ENCODE data around the gene NID1. TPM values are rescaled to one million over a fixed set of nuclear protein-coding genes. Genes with fewer than 3 reads are reported as not detected.

The NID1 gene
- total RNA-seq, 8 experiments from 2014 or later: 5.1 to 271 (median 8.9) TPM

DNA sequence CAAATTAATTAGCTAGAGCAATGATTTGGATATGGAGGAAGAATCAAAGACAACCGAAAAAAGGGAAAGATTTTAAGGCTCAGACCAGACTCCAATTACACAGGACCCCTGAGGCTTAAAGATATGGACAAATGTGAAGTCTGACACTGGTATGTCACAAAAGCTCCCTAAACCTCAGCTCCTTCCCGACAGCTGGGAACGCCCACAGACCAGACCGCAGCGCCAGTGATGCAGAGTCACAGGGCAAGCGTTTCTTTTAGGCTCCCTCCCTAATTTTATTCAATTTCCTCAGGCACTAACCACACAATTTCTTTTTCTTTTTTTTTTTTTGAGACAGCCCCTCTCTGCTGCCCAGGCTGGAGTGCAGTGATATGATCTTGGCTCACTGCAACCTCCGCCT is 40.2 kb downstream of the NID1 start:
- peaks cover 4 to 9% of the 10 kb centered on the region in 2 donors for H3K4me1 ChIP-seq (replicated peaks in 1 of 2)
- in situ Hi-C loops (cut with MboI; ENCODE audit: low pct_unique_long_range_greater_than_20kb in 2 of 9, low sequenced_read_pairs in 9 of 9, unreplicated experiment in 9 of 9): no loop called here
- ATAC-seq (replicated peaks in 6 of 8): peak in 2 of 8 experiments; percentile 92 to 93
- H3K27ac ChIP-seq: no peak overlapping the region
- WGBS, 10 experiments: 13 to 100% (median 89%) methylated on average over 1 to 7 of the region's 7 CpGs; no CpG with 5 or more reads in 3 of the 10 experiments
- no peak overlapping the region for H3K4me3 ChIP-seq

DNA sequence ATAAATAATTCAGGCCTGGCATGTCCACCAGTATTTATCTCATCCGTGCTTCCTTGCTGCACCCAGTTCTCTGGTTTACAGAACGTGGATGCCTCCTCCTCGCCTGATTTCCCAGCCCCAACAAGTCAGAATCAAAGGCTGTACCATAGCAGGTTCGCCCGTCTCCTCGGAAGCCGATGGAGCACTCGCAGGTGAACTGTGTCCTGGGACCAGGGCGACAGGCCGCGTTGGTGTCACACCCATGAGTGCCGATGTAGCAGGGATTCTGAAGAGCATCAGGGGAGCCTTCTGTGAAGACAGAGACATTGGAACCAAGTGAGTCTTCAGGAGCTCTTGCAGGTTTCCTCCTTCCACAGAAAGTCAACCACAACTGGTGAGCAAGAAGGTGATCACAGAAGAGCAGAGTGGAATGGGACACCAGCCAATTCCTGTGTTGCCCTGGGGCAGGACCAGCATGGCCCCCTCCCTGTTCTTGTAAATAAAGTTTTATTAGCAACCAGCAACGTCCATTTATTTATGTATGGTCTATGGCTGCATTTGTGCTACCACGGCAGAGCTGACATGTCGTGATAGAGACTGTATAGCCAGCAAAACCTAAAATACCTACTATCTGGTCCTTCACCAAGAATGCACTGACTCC is 40.8 kb downstream of the NID1 start:
- in situ Hi-C loops (cut with MboI; ENCODE audit: low pct_unique_long_range_greater_than_20kb in 2 of 9, low sequenced_read_pairs in 9 of 9, unreplicated experiment in 9 of 9): no loop called here
- no peak overlapping the region for H3K4me3 ChIP-seq
- H3K27ac ChIP-seq: no peak overlapping the region
- 90 to 98% (median 92%) methylated on average over 6 to 15 of the region's 15 CpGs; no CpG with 5 or more reads in 3 of the 10 experiments for WGBS, 10 experiments
- ATAC-seq (replicated peaks in 6 of 8): no peak
- peaks cover 10 to 15% of the 10 kb centered on the region in 2 donors for H3K4me1 ChIP-seq (replicated peaks in 1 of 2)

DNA sequence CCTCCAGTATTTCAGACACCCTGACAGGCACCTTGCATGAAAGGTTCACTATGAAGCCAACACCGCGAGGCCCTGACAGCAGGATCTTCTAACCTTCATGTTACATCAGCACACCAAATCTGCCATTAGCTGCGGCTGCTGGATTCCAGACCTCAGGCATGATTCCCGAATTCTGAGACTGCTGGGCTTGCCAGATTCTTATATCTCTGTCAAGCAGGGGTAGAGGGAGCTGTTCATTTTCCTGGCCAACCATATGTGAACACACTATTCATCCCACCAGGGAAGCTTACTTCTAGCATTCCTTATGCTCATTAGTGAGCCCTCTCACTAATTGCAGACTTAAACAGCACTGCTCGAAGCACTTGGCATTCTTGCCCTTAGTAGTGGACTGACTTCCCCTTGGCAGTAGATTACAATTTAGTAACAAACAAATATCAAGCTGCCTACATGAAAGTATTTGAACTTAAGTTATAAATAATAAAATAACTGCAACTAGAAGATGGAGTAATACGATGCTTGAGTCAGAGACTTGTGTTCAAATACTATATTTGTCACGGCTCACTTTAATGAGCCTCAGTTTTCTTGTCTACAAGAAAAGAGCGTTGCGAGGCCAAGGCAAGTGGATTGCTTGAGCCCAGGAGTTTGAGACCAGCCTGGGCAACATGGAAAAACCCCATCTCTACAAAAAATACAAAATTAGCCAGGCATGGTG is 43.3 kb downstream of the NID1 start:
- Histone ChIP-seq H3K4me3 (no peak overlapping the region), H3K4me1 (replicated peaks in 1 of 2) (peaks cover 16 to 18% of the 10 kb centered on the region in 2 donors), H3K27ac (no peak overlapping the region)
- no peak for ATAC-seq (replicated peaks in 6 of 8)
- WGBS, 10 experiments: 33 to 95% (median 85%) methylated on average over 2 to 9 of the region's 9 CpGs; no CpG with 5 or more reads in 2 of the 10 experiments
- in situ Hi-C loops (cut with MboI; ENCODE audit: low pct_unique_long_range_greater_than_20kb in 2 of 9, low sequenced_read_pairs in 9 of 9, unreplicated experiment in 9 of 9): no loop called here

DNA sequence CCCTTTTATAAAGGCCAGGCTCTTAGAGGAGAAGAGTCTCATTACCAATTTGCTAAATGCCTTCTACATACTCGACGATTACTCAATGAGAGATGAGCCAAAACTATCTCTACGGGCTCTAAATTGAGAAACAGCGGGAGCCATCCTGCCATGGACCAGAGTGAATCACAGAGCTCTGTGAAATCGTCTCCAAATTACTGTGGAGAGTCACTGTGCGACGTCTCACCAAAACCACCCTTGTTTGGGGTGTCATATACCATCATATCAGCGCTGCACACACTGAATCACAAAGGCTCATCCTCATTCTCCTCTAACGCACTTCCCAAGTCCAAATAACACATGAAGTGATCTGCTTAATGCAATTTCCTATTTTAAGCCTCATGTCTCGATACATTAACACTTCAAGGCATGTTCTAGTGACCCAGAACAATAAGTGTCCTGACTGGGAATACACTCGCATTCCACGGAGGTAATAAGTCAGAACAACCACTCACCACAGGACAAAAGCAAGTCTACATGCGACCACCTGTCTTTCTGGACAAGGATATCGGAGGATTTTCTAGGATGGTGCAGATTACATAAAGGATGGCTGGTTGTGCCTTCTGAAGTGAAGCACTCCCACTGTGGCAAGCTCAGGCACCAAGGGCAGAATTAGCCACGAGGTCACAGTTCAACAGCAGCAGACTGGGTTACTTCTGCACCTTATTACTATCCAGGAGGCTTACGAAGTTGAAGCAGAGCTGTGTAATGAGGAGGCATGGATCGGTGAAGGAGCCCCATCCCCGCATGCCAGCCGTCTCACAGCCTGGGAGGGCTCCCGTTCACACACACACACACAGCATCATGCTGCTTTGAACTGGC is 44.3 kb downstream of the NID1 start:
- Histone ChIP-seq H3K27ac (no peak overlapping the region), H3K4me1 (replicated peaks in 1 of 2) (peaks cover 16 to 18% of the 10 kb centered on the region in 2 donors), H3K4me3 (no peak overlapping the region)
- in situ Hi-C loops (cut with MboI; ENCODE audit: low pct_unique_long_range_greater_than_20kb in 2 of 9, low sequenced_read_pairs in 9 of 9, unreplicated experiment in 9 of 9): no loop called here
- ATAC-seq (replicated peaks in 6 of 8): peak in 3 of 8 experiments; percentile 30 to 45 (median 31)
- 29 to 96% (median 83%) methylated on average over 3 to 18 of the region's 20 CpGs; no CpG with 5 or more reads in 1 of the 10 experiments for WGBS, 10 experiments

DNA sequence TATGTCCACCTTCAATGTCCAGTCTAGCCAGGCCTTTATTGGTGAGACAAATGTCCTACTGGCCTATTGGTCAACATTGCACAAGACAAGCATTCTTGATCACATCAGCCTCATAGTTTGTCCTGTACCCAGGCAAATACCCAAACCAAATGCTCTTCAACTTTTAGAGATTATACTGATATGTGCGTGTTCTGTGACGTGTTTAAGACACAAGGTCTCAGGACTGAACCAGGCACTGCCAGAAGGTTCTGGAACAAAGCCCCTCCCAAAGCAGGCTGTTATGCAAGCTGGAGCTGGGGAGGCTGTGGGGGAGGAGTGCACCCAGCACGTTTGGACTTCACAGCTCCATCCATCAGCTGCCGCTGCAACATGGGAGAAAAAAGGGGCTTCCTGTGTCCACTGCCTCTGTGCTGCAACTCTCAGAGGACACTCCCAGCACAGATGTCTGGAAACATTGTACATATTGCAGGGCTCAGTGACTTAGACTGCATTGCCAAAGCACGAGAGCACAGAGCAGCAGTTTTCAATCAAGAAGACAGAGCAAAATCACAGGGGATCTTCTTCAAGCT is 45.9 kb downstream of the NID1 start:
- Histone ChIP-seq H3K4me3 (no peak overlapping the region), H3K27ac (peak overlapping the region in 1 of 2 donors; percentile 1), H3K4me1 (replicated peaks in 1 of 2) (peaks cover 16 to 18% of the 10 kb centered on the region in 2 donors)
- 8 to 80% (median 65%) methylated on average over 1 to 4 of the region's 5 CpGs; no CpG with 5 or more reads in 3 of the 10 experiments for WGBS, 10 experiments
- in situ Hi-C loops (cut with MboI; ENCODE audit: low pct_unique_long_range_greater_than_20kb in 2 of 9, low sequenced_read_pairs in 9 of 9, unreplicated experiment in 9 of 9): no loop called here
- ATAC-seq (replicated peaks in 6 of 8): peak; percentile 28 to 89 (median 77)

DNA sequence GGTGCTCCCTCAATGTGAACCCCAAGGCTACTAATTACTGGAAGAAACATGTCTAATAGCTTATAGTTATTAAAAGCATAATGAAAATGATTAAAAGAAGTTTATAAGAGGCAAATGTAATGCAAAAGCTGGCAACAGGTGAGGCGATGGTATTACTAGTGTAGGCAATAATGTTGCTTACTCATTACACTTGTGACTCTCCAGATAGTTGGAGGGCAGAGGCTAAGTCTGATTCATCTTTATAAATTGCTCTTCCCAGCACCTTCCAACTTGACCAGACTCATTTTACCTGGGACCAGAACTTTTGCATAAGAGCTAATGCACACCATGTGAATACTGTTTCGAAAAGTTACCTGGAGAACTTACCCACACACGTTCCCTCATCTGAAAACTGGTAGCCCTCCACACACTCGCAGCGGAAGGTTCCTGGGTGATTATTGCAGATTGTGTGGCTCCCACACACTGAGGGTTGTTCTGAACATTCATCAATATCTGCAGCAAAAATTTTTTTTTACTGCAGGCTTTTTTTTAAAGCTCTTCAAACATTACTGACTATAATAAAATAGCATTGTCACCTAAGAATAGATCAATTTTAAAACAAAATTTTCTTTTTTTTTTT is 48.0 kb downstream of the NID1 start:
- Histone ChIP-seq H3K4me3 (no peak overlapping the region), H3K4me1 (replicated peaks in 1 of 2) (peaks cover 16 to 18% of the 10 kb centered on the region in 2 donors), H3K27ac (no peak overlapping the region)
- ATAC-seq (replicated peaks in 6 of 8): no peak
- in situ Hi-C loops (cut with MboI; ENCODE audit: low pct_unique_long_range_greater_than_20kb in 2 of 9, low sequenced_read_pairs in 9 of 9, unreplicated experiment in 9 of 9): no loop called here
- WGBS, 10 experiments: 83 to 100% (median 97%) methylated on average over 1 to 5 of the region's 5 CpGs; no CpG with 5 or more reads in 1 of the 10 experiments

DNA sequence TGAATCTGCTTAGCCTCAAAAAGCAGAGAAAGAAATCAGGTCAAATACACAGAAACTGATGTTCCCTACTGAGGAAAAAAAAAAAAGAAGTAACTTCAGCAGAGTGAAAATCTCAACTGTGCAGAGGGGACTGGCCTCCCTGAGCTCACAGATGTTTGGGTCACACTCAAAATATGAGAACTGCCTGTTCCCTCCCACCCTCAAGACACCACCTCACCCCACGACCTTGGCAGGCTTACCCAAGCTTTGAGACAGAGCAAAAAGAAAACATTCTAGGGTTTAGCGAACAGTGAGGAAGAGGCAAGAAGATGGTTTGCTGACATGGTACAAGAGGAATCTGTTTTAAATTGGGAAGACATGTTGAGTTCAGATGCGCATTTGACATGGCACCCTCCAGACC is 48.8 kb downstream of the NID1 start:
- in situ Hi-C loops (cut with MboI; ENCODE audit: low pct_unique_long_range_greater_than_20kb in 2 of 9, low sequenced_read_pairs in 9 of 9, unreplicated experiment in 9 of 9): no loop called here
- H3K27ac ChIP-seq: no peak overlapping the region
- no peak overlapping the region for H3K4me3 ChIP-seq
- no peak for ATAC-seq (replicated peaks in 6 of 8)
- WGBS, 10 experiments: 57 to 93% (median 84%) methylated on average over 2 to 3 of the region's 3 CpGs; no CpG with 5 or more reads in 2 of the 10 experiments
- H3K4me1 ChIP-seq (replicated peaks in 1 of 2): peaks cover 15 to 16% of the 10 kb centered on the region in 2 donors

DNA sequence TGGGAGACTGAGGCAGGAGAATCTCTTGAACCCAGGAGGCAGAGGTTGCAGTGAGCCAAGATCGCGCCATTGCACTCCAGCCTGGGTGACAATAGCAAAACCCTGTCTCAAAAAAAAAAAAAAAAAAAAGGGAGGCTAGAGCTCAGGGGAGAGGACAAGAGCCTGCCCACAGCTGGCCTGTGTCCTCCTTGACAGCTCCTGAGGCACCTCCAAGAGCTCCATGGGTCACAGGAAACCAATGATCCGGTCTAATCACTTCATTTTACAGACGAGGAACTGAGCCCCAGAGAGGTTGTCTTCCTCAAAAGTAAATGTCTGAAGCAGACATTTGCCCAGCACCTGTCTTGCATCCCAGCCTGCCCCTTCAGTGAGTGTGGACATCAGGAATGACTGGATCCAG is 49.4 kb downstream of the NID1 start:
- in situ Hi-C loops (cut with MboI; ENCODE audit: low pct_unique_long_range_greater_than_20kb in 2 of 9, low sequenced_read_pairs in 9 of 9, unreplicated experiment in 9 of 9): no loop called here
- no peak for ATAC-seq (replicated peaks in 6 of 8)

DNA sequence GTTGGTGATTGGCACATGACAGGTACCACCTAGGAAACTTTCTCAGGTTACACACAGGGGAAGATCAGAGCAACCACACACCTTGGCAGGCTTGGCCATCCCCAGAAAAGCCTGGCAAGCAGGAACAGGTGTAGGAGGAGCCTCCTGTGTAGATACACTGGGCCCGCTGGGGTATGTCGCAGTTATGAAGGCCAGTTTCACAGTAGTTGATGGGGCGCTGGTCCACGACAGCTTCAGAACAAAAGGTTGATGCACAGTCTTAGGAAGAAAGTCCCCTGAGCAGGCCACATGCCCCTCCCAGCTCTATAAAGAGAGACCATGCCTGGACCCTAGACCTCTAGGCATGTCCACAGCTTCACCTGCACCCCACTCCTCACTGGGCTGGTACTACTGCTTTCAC is 51.6 kb downstream of the NID1 start:
- in situ Hi-C loops (cut with MboI; ENCODE audit: low pct_unique_long_range_greater_than_20kb in 2 of 9, low sequenced_read_pairs in 9 of 9, unreplicated experiment in 9 of 9): no loop called here
- Histone ChIP-seq H3K4me3 (no peak overlapping the region), H3K27ac (no peak overlapping the region), H3K4me1 (replicated peaks in 1 of 2) (no peaks in the 10 kb centered on the region)
- 67 to 100% (median 94%) methylated on average over 1 to 4 of the region's 4 CpGs; no CpG with 5 or more reads in 5 of the 10 experiments for WGBS, 10 experiments
- no peak for ATAC-seq (replicated peaks in 6 of 8)

More for the DNA sequence above, 49.4 kb downstream of the NID1 start:
- 80 to 100% (median 95%) methylated on average over 1 to 4 of the region's 4 CpGs; no CpG with 5 or more reads in 3 of the 10 experiments for WGBS, 10 experiments
- Histone ChIP-seq H3K4me3 (no peak overlapping the region), H3K4me1 (replicated peaks in 1 of 2) (peaks cover 10 to 13% of the 10 kb centered on the region in 2 donors), H3K27ac (no peak overlapping the region)

DNA sequence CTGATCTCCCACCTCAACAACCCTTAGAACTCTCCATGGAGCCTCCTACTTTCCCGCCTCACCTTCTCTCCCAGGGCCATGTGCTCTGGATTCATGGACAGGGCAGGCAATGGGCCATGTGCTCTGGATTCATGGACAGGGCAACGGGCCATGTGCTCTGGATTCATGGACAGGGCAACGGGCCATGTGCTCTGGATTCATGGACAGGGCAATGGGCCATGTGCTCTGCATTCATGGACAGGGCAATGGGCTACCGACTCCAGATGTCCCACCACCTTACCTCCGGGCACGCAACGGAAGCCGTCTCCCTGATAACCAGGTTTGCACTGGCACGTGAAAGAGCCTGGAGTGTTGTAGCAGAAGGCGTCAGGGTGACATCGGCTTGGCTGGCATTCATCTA is 53.2 kb downstream of the NID1 start:
- 40 to 100% (median 94%) methylated on average over 1 to 11 of the region's 11 CpGs; no CpG with 5 or more reads in 2 of the 10 experiments for WGBS, 10 experiments
- H3K27ac ChIP-seq: no peak overlapping the region
- no peaks in the 10 kb centered on the region for H3K4me1 ChIP-seq (replicated peaks in 1 of 2)
- in situ Hi-C loops (cut with MboI; ENCODE audit: low pct_unique_long_range_greater_than_20kb in 2 of 9, low sequenced_read_pairs in 9 of 9, unreplicated experiment in 9 of 9): no loop called here
- ATAC-seq (replicated peaks in 6 of 8): no peak
- no peak overlapping the region for H3K4me3 ChIP-seq

DNA sequence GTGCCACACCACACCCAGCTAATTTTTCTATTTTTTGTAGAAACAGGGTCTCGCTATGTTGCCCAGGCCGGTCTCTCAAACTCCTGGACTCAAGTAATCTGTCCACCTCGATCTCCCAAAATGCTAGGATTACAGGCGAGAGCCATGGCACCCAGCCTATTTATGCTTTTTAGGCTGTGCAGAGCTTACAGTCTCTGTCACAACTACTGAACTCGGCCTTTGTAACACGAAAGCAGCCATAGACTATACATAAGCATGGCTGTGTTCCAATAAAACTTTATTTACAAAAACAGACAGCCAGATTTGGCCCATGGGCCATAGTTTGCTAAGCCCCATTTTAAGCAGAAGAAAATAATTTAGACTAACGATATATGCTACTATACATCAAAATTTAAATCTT is 54.4 kb downstream of the NID1 start:
- no peak overlapping the region for H3K4me3 ChIP-seq
- ATAC-seq (replicated peaks in 6 of 8): no peak
- no peak overlapping the region for H3K27ac ChIP-seq
- H3K4me1 ChIP-seq (replicated peaks in 1 of 2): no peaks in the 10 kb centered on the region
- in situ Hi-C loops (cut with MboI; ENCODE audit: low pct_unique_long_range_greater_than_20kb in 2 of 9, low sequenced_read_pairs in 9 of 9, unreplicated experiment in 9 of 9): no loop called here
- 73 to 100% (median 93%) methylated on average over 2 to 7 of the region's 7 CpGs; no CpG with 5 or more reads in 2 of the 10 experiments for WGBS, 10 experiments

DNA sequence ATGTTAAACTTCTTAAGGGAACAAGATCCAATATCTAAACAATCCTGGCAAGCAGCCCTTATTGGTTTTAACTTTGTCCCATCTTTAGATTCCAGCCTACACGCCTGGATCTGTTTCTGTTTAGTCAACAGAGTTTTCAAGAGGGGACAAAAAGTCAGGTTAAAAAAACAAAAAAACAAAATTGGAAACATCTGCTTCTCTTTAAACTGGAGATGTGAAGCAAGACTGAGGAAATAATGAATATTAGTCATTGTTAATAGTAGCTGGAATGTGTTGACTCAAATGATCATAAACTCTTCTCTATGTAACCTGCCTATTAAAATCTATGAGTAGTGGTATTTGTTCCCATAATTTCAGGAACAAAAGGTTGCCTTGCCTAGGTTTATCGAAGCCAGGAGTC is 55.0 kb downstream of the NID1 start:
- H3K27ac ChIP-seq: no peak overlapping the region
- in situ Hi-C loops (cut with MboI; ENCODE audit: low pct_unique_long_range_greater_than_20kb in 2 of 9, low sequenced_read_pairs in 9 of 9, unreplicated experiment in 9 of 9): no loop called here
- peak in 2 of 8 experiments; percentile 95 to 97 for ATAC-seq (replicated peaks in 6 of 8)
- no peaks in the 10 kb centered on the region for H3K4me1 ChIP-seq (replicated peaks in 1 of 2)
- 25 to 100% (median 80%) methylated on average over 1 to 2 of the region's 2 CpGs; no CpG with 5 or more reads in 1 of the 10 experiments for WGBS, 10 experiments
- H3K4me3 ChIP-seq: no peak overlapping the region

Data from motor neuron (in vitro differentiated cells).